Measurements from ENCODE around the gene GRID2IP.

The GRID2IP gene

GRCh38 chr7:6528401-6529130 is 22.7 kb downstream of the GRID2IP start:
- H2BK12ac ChIP-seq (ENCODE audit: low read length in 2 of 2), result no peak overlapping the region
- no peak overlapping the region for H3K23ac ChIP-seq (ENCODE audit: low read length in 2 of 2)
- 74% methylated on average over 12 of the region's 13 CpGs for WGBS
- no peak overlapping the region for H4K91ac ChIP-seq (ENCODE audit: low read length)
- no peak overlapping the region for H3K4me3 ChIP-seq (ENCODE audit: insufficient read depth in 1 of 2, low read depth in 1 of 2, low read length in 2 of 2)
- H3K4ac ChIP-seq (ENCODE audit: low read depth in 1 of 2, low read length in 2 of 2), result no peak overlapping the region
- no peak overlapping the region for H2AFZ ChIP-seq (ENCODE audit: low read depth, low read length)
- no peak overlapping the region for H2AK5ac ChIP-seq (ENCODE audit: low read length, severe bottlenecking)
- H3K36me3 ChIP-seq (ENCODE audit: control insufficient read depth in 1 of 2, insufficient read depth in 2 of 2, low read depth in 1 of 2, low read length in 2 of 2), result no peaks in the 10 kb centered on the region
- no peaks in the 10 kb centered on the region for H3K79me1 ChIP-seq (replicated peaks; ENCODE audit: low read length, poor library complexity, severe bottlenecking)
- no peak overlapping the region for H4K8ac ChIP-seq (ENCODE audit: low read length)
- H3K14ac ChIP-seq (ENCODE audit: low read length in 2 of 2), result no peak overlapping the region
- H2BK15ac ChIP-seq (ENCODE audit: low read depth, poor library complexity, severe bottlenecking), result no peak overlapping the region
- H3K27ac ChIP-seq (ENCODE audit: low read length, poor library complexity, severe bottlenecking), result no peak overlapping the region
- H2BK5ac ChIP-seq (ENCODE audit: low read depth, low read length, poor library complexity, severe bottlenecking), result no peak overlapping the region
- H3K9ac ChIP-seq (ENCODE audit: low read length), result no peak overlapping the region
- no peak overlapping the region for H3K4me2 ChIP-seq (ENCODE audit: low read length, poor library complexity, severe bottlenecking)
- peaks cover 81 to 83% of the 10 kb centered on the region in 2 experiments for H3K27me3 ChIP-seq (ENCODE audit: control insufficient read depth in 1 of 2, insufficient read depth in 1 of 2, low read length in 2 of 2)
- no peak overlapping the region for H2BK120ac ChIP-seq (ENCODE audit: low read depth, low read length)
- peaks cover 20% of the 10 kb centered on the region for H3K4me1 ChIP-seq (ENCODE audit: control insufficient read depth, insufficient read depth, low read depth, low read length)
- DNase-seq, result no peak
- no peaks in the 10 kb centered on the region for H3K9me3 ChIP-seq (ENCODE audit: control insufficient read depth, low read length)
- H3K18ac ChIP-seq (ENCODE audit: low read depth in 1 of 2, low read length in 2 of 2), result no peak overlapping the region

- Histone ChIP-seq H3K9me3 (ENCODE audit: control insufficient read depth, low read length) (no peaks in the 10 kb centered on the region), H3K9ac (ENCODE audit: low read length) (peak overlapping the region; percentile 36), H3K36me3 (ENCODE audit: control insufficient read depth in 1 of 2, insufficient read depth in 2 of 2, low read depth in 1 of 2, low read length in 2 of 2) (no peaks in the 10 kb centered on the region), H3K79me1 (replicated peaks; ENCODE audit: low read length, poor library complexity, severe bottlenecking) (no peaks in the 10 kb centered on the region), H2BK120ac (ENCODE audit: low read depth, low read length) (no peak overlapping the region), H3K4ac (ENCODE audit: low read depth in 1 of 2, low read length in 2 of 2) (no peak overlapping the region), H3K23ac (ENCODE audit: low read length in 2 of 2) (no peak overlapping the region), H2AK5ac (ENCODE audit: low read length, severe bottlenecking) (no peak overlapping the region), H2BK15ac (ENCODE audit: low read depth, poor library complexity, severe bottlenecking) (no peak overlapping the region), H3K14ac (ENCODE audit: low read length in 2 of 2) (no peak overlapping the region), H3K4me3 (ENCODE audit: insufficient read depth in 1 of 2, low read depth in 1 of 2, low read length in 2 of 2) (peak overlapping the region in 1 of 2 experiments; percentile 55), H3K18ac (ENCODE audit: low read depth in 1 of 2, low read length in 2 of 2) (no peak overlapping the region), H3K27me3 (ENCODE audit: control insufficient read depth in 1 of 2, insufficient read depth in 1 of 2, low read length in 2 of 2) (peaks cover 69 to 77% of the 10 kb centered on the region in 2 experiments), H4K91ac (ENCODE audit: low read length) (no peak overlapping the region), H2AFZ (ENCODE audit: low read depth, low read length) (peak overlapping the region; percentile 73), H3K4me2 (ENCODE audit: low read length, poor library complexity, severe bottlenecking) (no peak overlapping the region), H3K4me1 (ENCODE audit: control insufficient read depth, insufficient read depth, low read depth, low read length) (peaks cover 20% of the 10 kb centered on the region), H4K8ac (ENCODE audit: low read length) (peak overlapping the region; percentile 12), H2BK12ac (ENCODE audit: low read length in 2 of 2) (no peak overlapping the region), H3K27ac (ENCODE audit: low read length, poor library complexity, severe bottlenecking) (no peak overlapping the region), H2BK5ac (ENCODE audit: low read depth, low read length, poor library complexity, severe bottlenecking) (no peak overlapping the region)
- no peak for DNase-seq
- WGBS, result 35% methylated on average over 12 of the region's 12 CpGs
Observed at GRCh38 chr7:6526997-6527378, 24.3 kb downstream of the GRID2IP start.

- H2BK12ac ChIP-seq (ENCODE audit: low read length in 2 of 2), result no peak overlapping the region
- H2AK5ac ChIP-seq (ENCODE audit: low read length, severe bottlenecking), result no peak overlapping the region
- H3K9ac ChIP-seq (ENCODE audit: low read length), result no peak overlapping the region
- no peak overlapping the region for H2BK5ac ChIP-seq (ENCODE audit: low read depth, low read length, poor library complexity, severe bottlenecking)
- H2BK15ac ChIP-seq (ENCODE audit: low read depth, poor library complexity, severe bottlenecking), result no peak overlapping the region
- peak overlapping the region in 1 of 2 experiments; percentile 28 for H3K14ac ChIP-seq (ENCODE audit: low read length in 2 of 2)
- H3K4me1 ChIP-seq (ENCODE audit: control insufficient read depth, insufficient read depth, low read depth, low read length), result peaks cover 3% of the 10 kb centered on the region
- H3K4ac ChIP-seq (ENCODE audit: low read depth in 1 of 2, low read length in 2 of 2), result no peak overlapping the region
- no peaks in the 10 kb centered on the region for H3K9me3 ChIP-seq (ENCODE audit: control insufficient read depth, low read length)
- H2BK120ac ChIP-seq (ENCODE audit: low read depth, low read length), result no peak overlapping the region
- H2AFZ ChIP-seq (ENCODE audit: low read depth, low read length), result no peak overlapping the region
- no peak overlapping the region for H4K8ac ChIP-seq (ENCODE audit: low read length)
- no peak overlapping the region for H4K91ac ChIP-seq (ENCODE audit: low read length)
- no peak overlapping the region for H3K18ac ChIP-seq (ENCODE audit: low read depth in 1 of 2, low read length in 2 of 2)
- peak overlapping the region in 1 of 2 experiments; percentile 10 for H3K23ac ChIP-seq (ENCODE audit: low read length in 2 of 2)
- H3K27me3 ChIP-seq (ENCODE audit: control insufficient read depth in 1 of 2, insufficient read depth in 1 of 2, low read length in 2 of 2), result peaks cover 31 to 32% of the 10 kb centered on the region in 2 experiments
- H3K4me3 ChIP-seq (ENCODE audit: insufficient read depth in 1 of 2, low read depth in 1 of 2, low read length in 2 of 2), result no peak overlapping the region
- no peak for DNase-seq
- H3K79me1 ChIP-seq (replicated peaks; ENCODE audit: low read length, poor library complexity, severe bottlenecking), result no peaks in the 10 kb centered on the region
- WGBS, result 89% methylated on average over 24 of the region's 24 CpGs
- no peaks in the 10 kb centered on the region for H3K36me3 ChIP-seq (ENCODE audit: control insufficient read depth in 1 of 2, insufficient read depth in 2 of 2, low read depth in 1 of 2, low read length in 2 of 2)
- H3K4me2 ChIP-seq (ENCODE audit: low read length, poor library complexity, severe bottlenecking), result no peak overlapping the region
- H3K27ac ChIP-seq (ENCODE audit: low read length, poor library complexity, severe bottlenecking), result no peak overlapping the region
Observed at GRCh38 chr7:6520163-6520981, 30.9 kb downstream of the GRID2IP start.

GRCh38 chr7:6516387-6516983 is 34.8 kb downstream of the GRID2IP start:
- H3K4me3 ChIP-seq (ENCODE audit: insufficient read depth in 1 of 2, low read depth in 1 of 2, low read length in 2 of 2), result peak overlapping the region in 1 of 2 experiments; percentile 70
- H2BK120ac ChIP-seq (ENCODE audit: low read depth, low read length), result no peak overlapping the region
- H4K91ac ChIP-seq (ENCODE audit: low read length), result no peak overlapping the region
- peak overlapping the region; percentile 71 for H3K9ac ChIP-seq (ENCODE audit: low read length)
- H3K4me2 ChIP-seq (ENCODE audit: low read length, poor library complexity, severe bottlenecking), result peak overlapping the region; percentile 49
- H3K4ac ChIP-seq (ENCODE audit: low read depth in 1 of 2, low read length in 2 of 2), result no peak overlapping the region
- H2AFZ ChIP-seq (ENCODE audit: low read depth, low read length), result peak overlapping the region; percentile 20
- H3K36me3 ChIP-seq (ENCODE audit: control insufficient read depth in 1 of 2, insufficient read depth in 2 of 2, low read depth in 1 of 2, low read length in 2 of 2), result no peaks in the 10 kb centered on the region
- no peak overlapping the region for H2AK5ac ChIP-seq (ENCODE audit: low read length, severe bottlenecking)
- H3K79me1 ChIP-seq (replicated peaks; ENCODE audit: low read length, poor library complexity, severe bottlenecking), result no peaks in the 10 kb centered on the region
- H2BK5ac ChIP-seq (ENCODE audit: low read depth, low read length, poor library complexity, severe bottlenecking), result no peak overlapping the region
- no peak overlapping the region for H2BK12ac ChIP-seq (ENCODE audit: low read length in 2 of 2)
- H3K23ac ChIP-seq (ENCODE audit: low read length in 2 of 2), result no peak overlapping the region
- peaks cover 6 to 15% of the 10 kb centered on the region in 2 experiments for H3K27me3 ChIP-seq (ENCODE audit: control insufficient read depth in 1 of 2, insufficient read depth in 1 of 2, low read length in 2 of 2)
- DNase-seq, result peak; percentile 87
- H2BK15ac ChIP-seq (ENCODE audit: low read depth, poor library complexity, severe bottlenecking), result no peak overlapping the region
- H3K14ac ChIP-seq (ENCODE audit: low read length in 2 of 2), result no peak overlapping the region
- peaks cover 3% of the 10 kb centered on the region for H3K4me1 ChIP-seq (ENCODE audit: control insufficient read depth, insufficient read depth, low read depth, low read length)
- 19% methylated on average over 16 of the region's 17 CpGs for WGBS
- H4K8ac ChIP-seq (ENCODE audit: low read length), result peak overlapping the region; percentile 27
- H3K9me3 ChIP-seq (ENCODE audit: control insufficient read depth, low read length), result no peaks in the 10 kb centered on the region
- no peak overlapping the region for H3K27ac ChIP-seq (ENCODE audit: low read length, poor library complexity, severe bottlenecking)
- H3K18ac ChIP-seq (ENCODE audit: low read depth in 1 of 2, low read length in 2 of 2), result no peak overlapping the region

Data from mesenchymal stem cell (in vitro differentiated cells and primary cell).